IMR-90 (cell line): Measurements from ENCODE around the gene ABCD1. TPM values are rescaled to one million over a fixed set of nuclear protein-coding genes. Genes with fewer than 3 reads are reported as not detected.
"Not testable (repeated sequence)": the region's sequence is repeated elsewhere in the genome, so short reads cannot be mapped to it uniquely, and the experiment has no call there.

Source experiments
- ATAC-seq: fragments of 200-7000 bp; cut with Tn5 transposase; 2 replicates; pipeline ENCODE4 v1.9.1; 2020; ENCODE audit warnings: low read depth, mild to moderate bottlenecking, moderate library complexity
- BruUV-seq: library from RNA; stranded (reverse); fragments of 400-500 nt; replicated peaks from 2 replicates; lab custom pipeline; 2021; lab: Mats Ljungman, UMichigan
- CTCF ChIA-PET: fragments of 300-600 bp; formaldehyde crosslinking; extraction: SDS; loops from one replicate; lab custom pipeline; 2021; ENCODE audit warnings: antibody characterized with exemption; lab: Yijun Ruan, JAX
- POLR2A ChIA-PET: fragments of 300-600 bp; sonication (Branson Sonifier 250); formaldehyde crosslinking; loops from one replicate; lab custom pipeline; 2022; ENCODE audit warnings: antibody characterized with exemption; ENCODE audit not compliant: unreplicated experiment; lab: Charles Lee
- DNase-seq: peaks from one replicate; pipeline ENCODE4 v3.0.0; 2013
- H2AFZ ChIP-seq: replicated peaks from 2 replicates; pipeline ENCODE3; 2013; ENCODE audit warnings: low read length, mild to moderate bottlenecking; ENCODE audit not compliant: poor library complexity
- H2AK5ac ChIP-seq: 2 replicates; pipeline ENCODE4 v1.6.1; 2013; ENCODE audit warnings: low read depth, low read length, inconsistent platforms
- H2AK9ac ChIP-seq: replicated peaks from 2 replicates; pipeline ENCODE3; 2013; ENCODE audit warnings: mild to moderate bottlenecking, low read depth, low read length, moderate library complexity; ENCODE audit not compliant: poor library complexity
- H2BK120ac ChIP-seq: 2 replicates; pipeline ENCODE4 v1.6.1; 2013; ENCODE audit warnings: low read depth, low read length, inconsistent platforms
- H2BK15ac ChIP-seq: 3 replicates; pipeline ENCODE4 v1.6.1; 2013; ENCODE audit warnings: low read depth, low read length, inconsistent platforms
- H2BK20ac ChIP-seq: 2 replicates; pipeline ENCODE4 v1.6.1; 2013; ENCODE audit warnings: low read depth, mild to moderate bottlenecking, inconsistent platforms, low read length, moderate library complexity
- H2BK5ac ChIP-seq: 2 replicates; pipeline ENCODE4 v1.6.1; 2013; ENCODE audit warnings: mild to moderate bottlenecking, low read depth, low read length, inconsistent platforms; ENCODE audit not compliant: poor library complexity, severe bottlenecking
- H3K14ac ChIP-seq: replicated peaks from 2 replicates; pipeline ENCODE4 v1.6.1; 2013; ENCODE audit warnings: low read depth, low read length, inconsistent platforms
- H3K18ac ChIP-seq: 2 replicates; pipeline ENCODE4 v1.6.1; 2013; ENCODE audit warnings: low read depth, low read length, control low read depth
- H3K23ac ChIP-seq: 2 replicates; pipeline ENCODE4 v1.6.1; 2013; ENCODE audit warnings: low read depth, low read length, inconsistent platforms
- H3K27ac ChIP-seq: 2 replicates; pipeline ENCODE4 v1.5.1; 2013; ENCODE audit warnings: mild to moderate bottlenecking, control low read depth, low read length; ENCODE audit not compliant: insufficient read depth
- H3K27me3 ChIP-seq: 2 replicates; pipeline ENCODE4 v1.6.1; 2013; ENCODE audit warnings: low read length; ENCODE audit not compliant: control insufficient read depth, insufficient read depth
- H3K36me3 ChIP-seq: 2 replicates; pipeline ENCODE4 v1.6.1; 2013; ENCODE audit warnings: low read length, mixed read lengths; ENCODE audit not compliant: control insufficient read depth, insufficient read depth
- H3K4ac ChIP-seq: 2 replicates; pipeline ENCODE4 v1.6.1; 2013; ENCODE audit warnings: low read depth, low read length, inconsistent platforms
- H3K4me1 ChIP-seq: 2 replicates; pipeline ENCODE4 v1.6.1; 2013; ENCODE audit warnings: low read length, mixed read lengths; ENCODE audit not compliant: control insufficient read depth, insufficient read depth
- H3K4me2 ChIP-seq: 2 replicates; pipeline ENCODE4 v1.6.1; 2013; ENCODE audit warnings: low read depth, mild to moderate bottlenecking, control low read depth, low read length, moderate library complexity
- H3K4me3 ChIP-seq: 2 replicates; pipeline ENCODE4 v1.5.1; 2013; ENCODE audit warnings: low read depth, mild to moderate bottlenecking, control low read depth, low read length, moderate library complexity; ENCODE audit not compliant: insufficient read depth
- H3K56ac ChIP-seq: 2 replicates; pipeline ENCODE4 v1.6.1; 2013; ENCODE audit warnings: low read length, inconsistent platforms; ENCODE audit not compliant: insufficient read depth; ENCODE audit errors: extremely low read depth
- H3K79me1 ChIP-seq, 2 experiments: 2 replicates each; pipeline ENCODE4 v1.6.1; 2013; ENCODE audit warnings: low read length in 2 of 2, inconsistent platforms in 1 of 2, low read depth in 1 of 2
- H3K9ac ChIP-seq: 2 replicates; pipeline ENCODE4 v1.6.1; 2013; ENCODE audit warnings: low read depth, low read length, control low read depth
- H3K9me1 ChIP-seq: 2 replicates; pipeline ENCODE4 v1.6.1; 2013; ENCODE audit warnings: low read length, inconsistent platforms; ENCODE audit not compliant: insufficient read depth
- H3K9me3 ChIP-seq: 2 replicates; pipeline ENCODE4 v1.6.1; 2013; ENCODE audit warnings: low read length; ENCODE audit not compliant: control insufficient read depth, insufficient read depth
- H4K20me1 ChIP-seq: 2 replicates; pipeline ENCODE4 v1.6.1; 2013; ENCODE audit warnings: low read length, inconsistent platforms; ENCODE audit not compliant: insufficient read depth
- H4K5ac ChIP-seq: 2 replicates; pipeline ENCODE4 v1.6.1; 2013; ENCODE audit warnings: mild to moderate bottlenecking, low read depth, low read length, control low read depth
- H4K8ac ChIP-seq, 2 experiments: 2 replicates each; pipeline ENCODE4 v1.6.1; 2013; ENCODE audit warnings: low read depth in 2 of 2, low read length in 2 of 2, control low read depth in 1 of 2, inconsistent platforms in 1 of 2
- H4K91ac ChIP-seq: 2 replicates; pipeline ENCODE4 v1.6.1; 2013; ENCODE audit warnings: low read depth, low read length, inconsistent platforms; ENCODE audit not compliant: insufficient read depth
- MAFK ChIP-seq: IDR thresholded peaks from 2 replicates; pipeline ENCODE4 v1.6.1; 2012; ENCODE audit warnings: low read depth, low read length, improper control_type of control experiment
- MAZ ChIP-seq: IDR thresholded peaks from 2 replicates; pipeline ENCODE4 v1.6.1; 2012; ENCODE audit warnings: low read depth, mild to moderate bottlenecking, low read length, improper control_type of control experiment, moderate library complexity, borderline replicate concordance
- NFE2L2 ChIP-seq: fragments of 150-350 bp; IDR thresholded peaks from 2 replicates; pipeline ENCODE4 v1.6.1; 2016; ENCODE audit warnings: low read depth, mild to moderate bottlenecking, low read length
- POLR2A ChIP-seq: IDR thresholded peaks from 2 replicates; pipeline ENCODE4 v1.6.1; 2012; ENCODE audit warnings: mild to moderate bottlenecking, low read depth, low read length
- WGBS, 2 experiments: methylation state at CpG; one replicate each; pipeline versions ENCODE4 v1.1.5 to v1.1.7; 2013; ENCODE audit warnings: missing lambda C conversion rate in 2 of 2; ENCODE audit not compliant: insufficient read length in 1 of 2; ENCODE audit errors: extremely low coverage in 2 of 2; 5-methylcytosine and 5-hydroxymethylcytosine counted together
- dilution Hi-C: fragments of 300-500 bp; cut with HindIII; formaldehyde crosslinking; loops from one replicate; pipeline ENCODE4 v1.14.3; 2018; ENCODE audit warnings: low sequenced_read_pairs; ENCODE audit not compliant: unreplicated experiment
- in situ Hi-C: fragments of 300-500 bp; cut with MboI; formaldehyde crosslinking; loops from 3 replicates; pipeline ENCODE4 v1.14.3; 2019; ENCODE audit warnings: low sequenced_read_pairs, inconsistent platforms, mixed read lengths
- intact Hi-C: fragments of 100-400 bp; cut with micrococcal nuclease; formaldehyde crosslinking; loops from 2 replicates; pipeline ENCODE4 v1.10.0; 2022
- polyA plus RNA-seq, 3 experiments: library from polyadenylated mRNA; depleted of rRNA; stranded (reverse); fragments of >200 nt; gene quantifications; 2 replicates each; pipeline ENCODE4 v1.2.3, GENCODE V29; 2012; ENCODE audit warnings: low replicate concordance in 1 of 3
- total RNA-seq: library from RNA; depleted of rRNA; stranded (reverse); fragments of >200 nt; gene quantifications from 2 replicates; pipeline ENCODE4 v1.2.3, GENCODE V29; 2012

Gene ABCD1
- total and polyA plus RNA-seq, 2 of the 4 experiments (the other 2 are of a cell fraction) = 4.3 to 7.0 TPM

DNA sequence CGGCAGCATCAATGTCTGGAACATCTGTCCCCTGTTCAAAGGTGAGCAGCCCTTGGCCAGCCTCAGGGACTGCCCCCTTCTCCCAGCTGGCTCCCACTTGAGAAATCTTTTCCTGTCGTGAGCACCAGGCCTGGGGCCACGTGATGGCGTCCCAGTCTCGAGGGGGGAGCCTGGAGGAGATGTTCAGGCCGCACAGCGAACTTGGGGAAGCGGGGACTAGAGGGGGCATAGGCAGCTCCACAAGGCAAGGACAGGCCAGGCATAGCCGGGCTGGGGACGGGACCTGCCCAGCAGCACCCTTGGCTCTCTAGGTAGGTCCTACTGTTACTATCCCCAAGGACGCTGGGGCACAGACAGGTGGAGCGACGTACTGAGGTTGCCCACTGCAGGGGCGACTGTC is 34.2 kb upstream of the ABCD1 start:
- in situ Hi-C loops = no loop called here
- Histone ChIP-seq H2AFZ (no peak overlapping the region), H3K9me3 (no peaks in the 10 kb centered on the region), H2AK5ac (no peak overlapping the region), H3K9me1 (peaks cover 5% of the 10 kb centered on the region; the same call in 1 of the 2 replicates), H4K91ac (no peak overlapping the region), H4K20me1 (peaks cover 12% of the 10 kb centered on the region), H2AK9ac (no peak overlapping the region), H3K4me2 (no peak overlapping the region), H3K14ac (no peak overlapping the region), H3K4me3 (no peak overlapping the region), H2BK20ac (no peak overlapping the region), H3K36me3 (peaks cover 5% of the 10 kb centered on the region), H3K4ac (no peak overlapping the region), H3K9ac (no peak overlapping the region), H4K5ac (no peak overlapping the region), H2BK120ac (no peak overlapping the region), H3K4me1 (peaks cover 9% of the 10 kb centered on the region), H3K79me1 (0 out of 4 replicates have a peak, but pooled peaks cover 0 to 6% of the 10 kb centered on the region in 2 experiments), H3K56ac (no peak overlapping the region), H3K27me3 (no peaks in the 10 kb centered on the region; the same call in 1 of the 2 replicates), H3K23ac (no peak overlapping the region), H3K18ac (no peak overlapping the region), H3K27ac (no peak overlapping the region), H4K8ac (no peak overlapping the region), H2BK15ac (no peak overlapping the region), H2BK5ac (no peak overlapping the region)
- intact Hi-C loops = no loop called here
- ChIA-PET CTCF (no interaction called here), POLR2A (interaction anchor here (0.6 kb wide), 1 partner anchor 12 kb away, joined by 3 read pairs; no protein-coding TSS in a partner anchor)
- ATAC-seq (no peak), DNase-seq (no peak)
- BruUV-seq = no TSS peak
- WGBS, 2 experiments = 71% methylated on average over 5 of the region's 14 CpGs; no CpG with 5 or more reads in 1 of the 2 experiments
- TF ChIP-seq MAZ (no peak), POLR2A (no peak), MAFK (no peak), NFE2L2 (no peak)
- dilution Hi-C loops = no loop called here

DNA sequence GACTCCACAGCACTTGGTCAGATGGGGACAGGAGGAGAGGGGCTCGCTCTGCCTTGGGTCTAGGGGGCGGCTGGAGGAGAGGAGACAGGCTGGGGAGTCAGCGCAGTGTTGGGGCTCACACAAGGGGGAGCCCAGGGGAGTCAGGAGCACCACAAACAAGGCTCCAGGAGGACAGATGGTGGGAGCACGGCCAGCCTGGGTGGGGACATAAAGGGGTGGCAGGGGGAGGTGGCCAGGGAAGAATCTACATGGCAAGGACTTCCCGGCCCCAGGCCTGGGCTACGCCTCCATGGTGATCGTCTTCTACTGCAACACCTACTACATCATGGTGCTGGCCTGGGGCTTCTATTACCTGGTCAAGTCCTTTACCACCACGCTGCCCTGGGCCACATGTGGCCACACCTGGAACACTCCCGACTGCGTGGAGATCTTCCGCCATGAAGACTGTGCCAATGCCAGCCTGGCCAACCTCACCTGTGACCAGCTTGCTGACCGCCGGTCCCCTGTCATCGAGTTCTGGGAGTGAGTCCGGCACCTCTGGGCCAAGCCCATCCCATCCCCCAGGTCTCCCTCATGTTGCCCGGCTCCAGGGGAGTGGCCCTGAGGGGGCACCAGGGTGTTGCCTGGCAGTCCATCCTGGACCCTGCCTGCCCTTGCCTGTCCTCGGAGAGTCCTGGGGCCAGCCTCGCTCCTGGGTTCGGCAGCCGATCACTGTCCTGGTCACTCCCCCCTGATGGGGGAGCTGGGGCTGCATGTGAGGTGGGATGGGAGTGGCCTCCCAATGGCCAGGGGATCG is 33.4 kb upstream of the ABCD1 start:
- H4K5ac ChIP-seq, BruUV-seq, DNase-seq, H3K18ac ChIP-seq, H3K9ac ChIP-seq, in situ Hi-C loops, ATAC-seq, H2BK15ac ChIP-seq, CTCF ChIA-PET, H3K9me1 ChIP-seq, H3K4me1 ChIP-seq, H3K36me3 ChIP-seq, H2BK5ac ChIP-seq, H2AFZ ChIP-seq, H3K79me1 ChIP-seq, H2AK9ac ChIP-seq, H4K91ac ChIP-seq, H3K27ac ChIP-seq, H2AK5ac ChIP-seq, H3K9me3 ChIP-seq, H3K4me3 ChIP-seq, H2BK120ac ChIP-seq, H3K14ac ChIP-seq, H3K23ac ChIP-seq, H2BK20ac ChIP-seq, dilution Hi-C loops, intact Hi-C loops, H3K56ac ChIP-seq, H3K4ac ChIP-seq, H3K27me3 ChIP-seq, H3K4me2 ChIP-seq, H4K8ac ChIP-seq: not testable (repeated sequence)
- POLR2A ChIA-PET = interaction anchor here (0.6 kb wide), 1 partner anchor 11 kb away, joined by 3 read pairs; no protein-coding TSS in a partner anchor
- peaks cover 12% of the 10 kb centered on the region for H4K20me1 ChIP-seq
- whole genome bisulfite sequencing, 2 experiments = 72% methylated on average over 2 of the region's 21 CpGs; no CpG with 5 or more reads in 1 of the 2 experiments
